Psoas muscle (tissue), 8 donors: ENCODE results near the gene SNRPD3. TPM values are rescaled to one million over a fixed set of nuclear protein-coding genes. Genes with fewer than 3 reads are reported as not detected.

Experiments
- ATAC-seq, 4 donors: fragments of 200-7000 bp; cut with Tn5 transposase; one replicate each; pipeline ENCODE4 v1.9.1; 2020; ENCODE audit warnings: moderate library complexity in 3 of 4, mild to moderate bottlenecking in 2 of 4
- DNase-seq, 2 donors: peaks; one replicate each; pipeline ENCODE4 v3.0.0-alpha.2; 2020
- H3K27ac ChIP-seq: fragments of 200-600 bp; one replicate; pipeline ENCODE4 v1.8.0; 2022
- H3K27me3 ChIP-seq, 3 donors: fragments of 200-600 bp in 1 of 3; one replicate each; pipeline versions ENCODE4 v1.6.1 to v1.8.0; 2013 to 2022; ENCODE audit warnings: low read length in 2 of 3, mild to moderate bottlenecking in 2 of 3, moderate library complexity in 1 of 3; ENCODE audit not compliant: insufficient read depth in 3 of 3
- H3K36me3 ChIP-seq, 2 donors: fragments of 200-600 bp in 1 of 2; one replicate each; pipeline versions ENCODE4 v1.6.1 to v1.8.0; 2013 to 2022; ENCODE audit warnings: low read depth in 1 of 2, mild to moderate bottlenecking in 1 of 2, moderate library complexity in 1 of 2; ENCODE audit not compliant: insufficient read depth in 1 of 2
- H3K4me1 ChIP-seq: fragments of 200-600 bp; one replicate; pipeline ENCODE4 v1.8.0; 2022
- H3K4me3 ChIP-seq: fragments of 200-600 bp; one replicate; pipeline ENCODE4 v1.8.0; 2022; ENCODE audit warnings: mild to moderate bottlenecking
- H3K9me3 ChIP-seq: fragments of 200-600 bp; one replicate; pipeline ENCODE4 v1.8.0; 2022
- WGBS, 3 donors: extraction: QIAGEN DNeasy Blood & Tissue Kit; methylation state at CpG; one replicate each; pipeline versions ENCODE4 v1.1.6 to v1.1.7; 2013; 5-methylcytosine and 5-hydroxymethylcytosine counted together
- intact Hi-C, 2 donors: fragments of 100-400 bp; cut with DNase I; formaldehyde crosslinking; loops; one replicate each; pipeline versions ENCODE4 v1.11.0 to v1.14.2; 2022
- polyA plus RNA-seq, 3 donors: library from polyadenylated mRNA; stranded (reverse); fragments of 200-250 nt; gene quantifications; one replicate each; pipeline ENCODE4 v1.2.3, GENCODE V29; 2013
- total RNA-seq, 4 donors: library from RNA; stranded (reverse); fragmentation: NEBNext Ultra II Directional in 2 of 4; extraction: Animal tissue kit (Norgen Biotek cat#: 25700) in 2 of 4; gene quantifications; one replicate each; pipeline versions ENCODE4 v1.2.1 to v1.2.4, GENCODE V29; 2021 to 2023
- TF ChIP-seq, protein P1 (sequence below): fragments of 200-600 bp; IDR thresholded peaks from one replicate; pipeline ENCODE4 v1.8.0; 2022; ENCODE audit warnings: antibody characterized with exemption
- donor health status: healthy with polysubstance abuse.
- donor health status: DM: no; HTN: no; CAD: no; lungs with moderate emphysema.
- donor health status: Bipolar disorder and iron deficiency.
- donor health status: healthy.
- donor health status: DM: yes; HTN: yes; CAD: no.
- donor health status: DM: no; HTN: no; CAD: no.
- donor health status: DM: no; HTN: no; CAD: no.
- donor health status: DM: yes; HTN: yes; CAD: no.

Gene SNRPD3
- total and polyA plus RNA-seq, 7 donors, result 68.8 to 129 (median 82.7) TPM

DNA sequence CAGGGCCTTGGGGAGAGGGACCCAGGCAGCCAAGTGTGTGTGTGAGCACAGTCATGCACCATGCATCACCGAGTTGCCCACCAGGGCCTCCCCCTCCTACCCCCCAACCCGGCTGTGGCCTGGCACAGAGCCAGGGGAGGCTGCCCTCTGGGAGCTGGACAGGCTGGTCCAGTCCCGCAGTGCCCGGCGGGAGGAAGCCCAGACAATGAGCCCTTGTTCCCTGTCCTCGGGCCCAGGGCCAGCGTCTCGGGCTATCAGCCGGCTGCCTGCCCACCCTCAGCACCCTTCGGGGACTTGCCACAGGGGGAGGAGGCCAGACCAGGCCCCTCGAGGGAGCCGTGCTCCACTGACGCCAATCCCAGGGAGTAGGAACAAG, 32.6 kb downstream of the SNRPD3 start:
- no peak overlapping the region for H3K4me3 ChIP-seq
- TF ChIP-seq, protein P1, sequence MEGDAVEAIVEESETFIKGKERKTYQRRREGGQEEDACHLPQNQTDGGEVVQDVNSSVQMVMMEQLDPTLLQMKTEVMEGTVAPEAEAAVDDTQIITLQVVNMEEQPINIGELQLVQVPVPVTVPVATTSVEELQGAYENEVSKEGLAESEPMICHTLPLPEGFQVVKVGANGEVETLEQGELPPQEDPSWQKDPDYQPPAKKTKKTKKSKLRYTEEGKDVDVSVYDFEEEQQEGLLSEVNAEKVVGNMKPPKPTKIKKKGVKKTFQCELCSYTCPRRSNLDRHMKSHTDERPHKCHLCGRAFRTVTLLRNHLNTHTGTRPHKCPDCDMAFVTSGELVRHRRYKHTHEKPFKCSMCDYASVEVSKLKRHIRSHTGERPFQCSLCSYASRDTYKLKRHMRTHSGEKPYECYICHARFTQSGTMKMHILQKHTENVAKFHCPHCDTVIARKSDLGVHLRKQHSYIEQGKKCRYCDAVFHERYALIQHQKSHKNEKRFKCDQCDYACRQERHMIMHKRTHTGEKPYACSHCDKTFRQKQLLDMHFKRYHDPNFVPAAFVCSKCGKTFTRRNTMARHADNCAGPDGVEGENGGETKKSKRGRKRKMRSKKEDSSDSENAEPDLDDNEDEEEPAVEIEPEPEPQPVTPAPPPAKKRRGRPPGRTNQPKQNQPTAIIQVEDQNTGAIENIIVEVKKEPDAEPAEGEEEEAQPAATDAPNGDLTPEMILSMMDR, result no peak
- 35 to 64% (median 54%) methylated on average over 10 to 13 of the region's 13 CpGs for WGBS, 3 donors
- ATAC-seq, result no peak
- no peaks in the 10 kb centered on the region for H3K4me1 ChIP-seq
- no peak overlapping the region for H3K27ac ChIP-seq
- peaks cover 0 to 44% of the 10 kb centered on the region in 2 donors for H3K36me3 ChIP-seq
- DNase-seq, result no peak
- no peaks in the 10 kb centered on the region for H3K9me3 ChIP-seq
- H3K27me3 ChIP-seq, result no peaks in the 10 kb centered on the region
- intact Hi-C loops, result no loop called here

DNA sequence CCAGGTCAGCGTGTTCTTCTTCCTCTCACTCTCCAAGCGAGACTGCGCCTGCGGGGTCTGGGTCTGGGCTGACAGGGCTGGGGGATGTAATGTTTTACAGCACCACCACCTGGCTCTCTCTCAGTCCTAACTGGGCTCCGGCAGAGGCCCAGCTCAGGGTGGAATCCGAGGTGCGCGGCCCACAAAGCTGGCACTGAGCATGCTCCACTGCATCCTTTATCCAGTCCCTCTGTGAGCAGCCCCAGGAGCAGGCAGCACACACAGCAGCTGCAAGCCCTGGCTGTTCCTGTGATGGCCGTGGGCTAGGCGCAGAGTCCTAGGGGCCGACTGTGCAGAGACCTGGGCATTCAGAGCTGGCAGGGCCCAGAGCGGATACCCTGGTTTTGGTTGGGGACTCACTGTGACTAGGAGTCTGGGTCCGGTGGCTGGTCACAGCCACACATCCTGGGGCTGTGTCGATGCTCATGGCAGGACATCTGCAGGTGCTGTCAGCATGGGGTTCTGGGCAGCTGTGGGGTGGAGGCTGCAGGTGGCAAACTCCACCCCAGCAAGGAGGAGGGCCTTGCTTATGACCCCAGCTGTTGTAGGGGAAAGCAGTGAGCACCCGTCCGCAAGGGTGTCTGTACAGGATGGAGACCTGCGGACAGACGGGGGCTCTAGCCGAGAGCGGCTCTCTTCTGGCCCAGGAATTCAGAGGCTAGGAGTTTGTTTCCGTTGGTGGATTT, 33.1 kb downstream of the SNRPD3 start:
- intact Hi-C loops, result no loop called here

DNA sequence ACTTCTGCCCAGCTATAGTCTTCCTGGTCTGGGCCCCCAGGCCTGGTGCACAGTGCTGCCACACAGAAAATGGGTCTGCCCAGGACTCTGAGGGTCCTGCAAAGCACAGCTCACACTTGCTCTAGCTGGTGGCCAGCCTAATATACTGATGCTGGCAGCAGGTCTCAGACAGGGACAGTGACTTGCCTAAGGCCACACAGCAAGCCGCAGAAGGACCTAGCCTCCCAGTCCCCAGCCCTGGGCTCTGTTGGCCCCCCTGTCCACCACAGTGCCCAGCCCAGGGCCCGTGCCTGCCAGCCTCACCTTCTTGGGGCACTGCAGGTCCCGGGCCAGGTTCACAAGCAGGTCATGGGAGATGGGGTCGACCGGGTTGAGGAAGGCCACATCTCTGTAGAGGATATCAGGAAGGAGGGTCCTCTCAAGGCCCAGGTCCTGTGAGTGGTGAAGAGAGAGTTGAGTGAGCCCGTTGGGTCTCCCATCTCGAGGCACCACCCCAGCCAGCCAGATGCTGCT, 33.8 kb downstream of the SNRPD3 start:
- ATAC-seq, result no peak

More for the DNA sequence above, 33.1 kb downstream of the SNRPD3 start:
- H3K27me3 ChIP-seq, result no peaks in the 10 kb centered on the region
- H3K27ac ChIP-seq, result no peak overlapping the region
- no peak overlapping the region for H3K4me3 ChIP-seq
- no peak for ATAC-seq
- H3K4me1 ChIP-seq, result no peaks in the 10 kb centered on the region
- TF ChIP-seq, protein P1, result no peak
- H3K36me3 ChIP-seq, result peaks cover 0 to 44% of the 10 kb centered on the region in 2 donors
- DNase-seq, result no peak
- WGBS, 3 donors, result 74 to 89% (median 79%) methylated on average over 21 of the region's 21 CpGs
- H3K9me3 ChIP-seq, result no peaks in the 10 kb centered on the region

DNA sequence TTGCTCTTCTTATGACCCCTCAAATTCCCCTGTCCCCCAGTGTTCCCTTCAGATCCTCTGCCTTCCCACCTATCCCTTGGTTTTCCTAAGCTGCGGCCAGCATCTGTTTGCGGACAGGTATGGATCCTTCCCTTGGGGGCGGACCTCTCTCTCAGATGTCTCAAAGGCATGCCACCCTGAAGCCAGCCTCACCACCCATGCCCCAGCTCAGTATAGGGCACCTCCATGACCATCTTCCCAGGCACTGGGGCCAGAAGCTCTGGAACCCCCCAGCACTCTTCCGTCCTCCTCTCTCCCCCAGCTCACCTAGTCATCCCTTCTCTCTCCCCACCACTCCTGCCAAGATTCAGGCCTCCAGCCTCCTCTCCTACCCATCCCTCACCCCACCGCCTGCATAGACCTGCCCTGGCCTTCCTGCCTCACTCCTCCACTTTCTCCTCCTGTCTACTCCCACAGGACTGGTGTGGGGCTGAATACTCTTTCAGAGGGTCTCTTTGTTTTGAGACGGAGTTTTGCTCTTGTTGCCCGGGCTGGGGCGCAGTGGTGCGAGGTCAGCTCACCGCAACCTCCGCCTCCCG, 34.9 kb downstream of the SNRPD3 start:
- no peaks in the 10 kb centered on the region for H3K27me3 ChIP-seq
- H3K36me3 ChIP-seq, result peaks cover 0 to 40% of the 10 kb centered on the region in 2 donors
- WGBS, 3 donors, result 95 to 97% (median 97%) methylated on average over 11 to 12 of the region's 12 CpGs
- no peaks in the 10 kb centered on the region for H3K4me1 ChIP-seq
- no peaks in the 10 kb centered on the region for H3K9me3 ChIP-seq
- ATAC-seq (no peak), DNase-seq (no peak)
- intact Hi-C loops, result no loop called here
- no peak overlapping the region for H3K4me3 ChIP-seq
- no peak overlapping the region for H3K27ac ChIP-seq
- TF ChIP-seq, protein P1, result no peak

More for the DNA sequence above, 33.8 kb downstream of the SNRPD3 start:
- Histone ChIP-seq H3K36me3 (peaks cover 0 to 44% of the 10 kb centered on the region in 2 donors), H3K4me1 (no peaks in the 10 kb centered on the region), H3K27ac (no peak overlapping the region), H3K27me3 (no peaks in the 10 kb centered on the region), H3K4me3 (no peak overlapping the region), H3K9me3 (no peaks in the 10 kb centered on the region)
- TF ChIP-seq, protein P1, result no peak
- intact Hi-C loops, result no loop called here
- DNase-seq, result no peak
- 86 to 90% (median 90%) methylated on average over 7 of the region's 7 CpGs for WGBS, 3 donors
